Activated CD4-positive, alpha-beta T cell treated with anti-CD3 and anti-CD28 coated beads for 24 hours (primary cell): ENCODE data around the gene KCNH5.

Source experiments
- DNase-seq, 2 donors: peaks; one replicate each; pipeline ENCODE4 v3.0.0-alpha.2; 2020; ENCODE audit warnings: low read depth in 2 of 2

The KCNH5 gene

DNA sequence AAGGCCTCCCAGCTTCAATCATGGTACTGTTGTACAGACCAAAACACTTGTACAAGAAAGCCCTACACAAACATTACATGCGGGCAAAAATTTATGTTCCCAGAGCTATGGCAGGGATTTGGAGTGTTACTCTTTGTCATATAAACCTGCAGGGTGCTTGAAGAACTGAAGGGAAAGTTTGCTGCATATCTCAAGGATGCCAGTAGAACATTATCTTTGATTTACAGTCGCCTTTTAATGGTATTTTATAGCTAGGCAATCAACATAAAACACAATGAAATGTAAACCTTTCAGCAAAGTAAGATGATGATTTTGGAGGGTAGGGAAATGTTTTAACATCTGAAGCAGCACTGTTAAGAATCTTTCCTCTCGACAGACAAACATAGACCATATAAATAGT is 305.6 kb downstream of the KCNH5 start:
- no peak for DNase-seq

DNA sequence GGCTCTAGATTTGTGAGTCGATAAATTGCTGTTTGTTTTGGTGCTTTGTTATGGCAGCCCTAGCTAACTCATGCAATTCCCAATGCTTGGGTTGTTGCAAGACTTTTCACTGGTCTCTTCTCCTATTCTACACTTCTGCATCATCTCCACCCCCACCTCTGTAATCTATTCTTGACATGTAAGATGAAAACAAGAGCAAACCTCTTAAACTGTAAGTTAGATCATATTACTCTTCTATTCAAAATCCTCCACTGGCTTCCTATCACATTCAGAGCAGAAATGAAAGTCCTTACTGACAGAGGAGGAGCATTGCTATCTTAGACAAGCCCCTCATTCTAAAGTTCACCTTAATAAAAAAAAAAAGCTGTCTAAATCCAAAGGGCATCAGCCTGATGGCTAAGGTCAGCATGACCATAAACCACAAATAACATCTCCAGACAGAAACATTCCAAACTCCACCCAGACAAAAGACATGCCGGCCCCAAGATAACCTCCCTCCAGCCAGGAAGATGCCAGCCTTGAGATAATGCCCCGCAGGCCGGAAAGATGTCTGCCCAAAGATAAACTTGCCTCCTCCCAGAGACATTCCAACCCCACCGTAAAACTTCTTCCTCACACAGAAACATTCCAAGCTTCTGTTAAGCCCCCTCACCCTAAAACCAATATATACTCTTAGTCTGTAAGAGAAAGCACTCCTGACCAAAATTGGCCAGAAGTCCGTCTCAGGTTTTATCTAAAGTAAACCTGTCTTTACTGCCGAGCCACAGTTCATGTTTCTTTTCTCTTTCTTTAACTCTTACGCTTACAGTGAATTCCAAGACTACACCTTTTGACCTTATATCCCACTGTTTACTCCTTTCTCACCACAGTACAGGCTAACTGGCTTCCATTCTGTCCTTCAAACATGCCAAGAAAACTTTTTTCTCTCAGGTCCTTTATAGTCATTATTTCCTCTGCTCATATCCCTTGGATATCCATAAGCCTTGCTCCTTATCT is 308.9 kb downstream of the KCNH5 start:
- DNase-seq, result no peak

DNA sequence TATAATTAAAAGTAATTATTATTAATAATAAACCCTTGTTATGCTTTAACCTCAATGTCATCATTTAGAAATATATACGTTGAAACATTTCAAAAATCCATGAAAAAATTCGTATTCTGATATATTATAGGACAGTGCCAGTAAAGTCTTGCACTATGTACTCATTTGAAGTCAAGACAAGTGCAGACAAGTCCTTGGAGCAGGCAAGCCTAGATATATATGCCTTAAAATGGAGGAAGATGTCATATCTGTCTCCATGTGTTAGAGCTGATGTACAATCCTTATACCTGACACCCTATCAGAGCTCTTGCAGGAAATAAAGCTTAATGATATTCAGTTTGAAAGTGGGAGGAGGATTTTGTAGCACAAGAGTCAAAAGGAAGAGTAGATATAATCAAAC is 310.4 kb downstream of the KCNH5 start:
- DNase-seq, result no peak

DNA sequence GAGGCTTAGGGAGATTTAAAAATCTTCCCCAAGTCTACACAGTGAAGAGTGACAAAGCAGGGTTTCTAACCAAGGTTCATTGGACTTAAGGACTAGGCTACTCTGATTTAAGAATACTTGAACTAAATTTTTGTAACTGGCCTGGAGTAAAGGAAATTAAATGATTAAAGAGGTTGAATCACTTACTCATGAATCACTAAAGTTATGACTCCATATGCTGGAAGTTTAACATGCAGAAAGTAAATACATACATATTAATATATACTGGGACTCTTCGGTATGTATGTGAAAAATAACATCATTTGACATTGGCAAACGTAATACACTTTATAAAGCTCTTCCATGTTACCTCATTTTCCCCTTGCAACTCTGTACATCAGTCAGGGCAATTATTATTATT is 322.9 kb downstream of the KCNH5 start:
- no peak for DNase-seq

DNA sequence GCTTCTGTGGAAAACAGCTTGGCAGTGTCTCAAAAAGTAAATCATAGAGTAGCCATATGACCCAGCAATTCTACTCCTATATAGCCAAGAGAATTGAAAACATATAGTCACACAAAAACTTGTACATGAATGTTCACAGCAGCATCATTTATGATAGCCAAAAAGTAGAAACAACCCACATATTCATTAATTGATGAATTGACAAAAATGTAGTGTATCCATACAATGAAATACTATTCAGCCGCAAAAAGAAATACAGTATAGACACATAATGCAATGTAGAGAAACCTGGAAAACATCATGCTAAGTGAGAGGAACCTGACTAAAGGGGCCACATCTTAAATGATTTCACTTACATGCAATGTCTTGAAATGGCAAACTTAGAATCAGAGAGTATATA is 326.6 kb downstream of the KCNH5 start:
- DNase-seq, result no peak

DNA sequence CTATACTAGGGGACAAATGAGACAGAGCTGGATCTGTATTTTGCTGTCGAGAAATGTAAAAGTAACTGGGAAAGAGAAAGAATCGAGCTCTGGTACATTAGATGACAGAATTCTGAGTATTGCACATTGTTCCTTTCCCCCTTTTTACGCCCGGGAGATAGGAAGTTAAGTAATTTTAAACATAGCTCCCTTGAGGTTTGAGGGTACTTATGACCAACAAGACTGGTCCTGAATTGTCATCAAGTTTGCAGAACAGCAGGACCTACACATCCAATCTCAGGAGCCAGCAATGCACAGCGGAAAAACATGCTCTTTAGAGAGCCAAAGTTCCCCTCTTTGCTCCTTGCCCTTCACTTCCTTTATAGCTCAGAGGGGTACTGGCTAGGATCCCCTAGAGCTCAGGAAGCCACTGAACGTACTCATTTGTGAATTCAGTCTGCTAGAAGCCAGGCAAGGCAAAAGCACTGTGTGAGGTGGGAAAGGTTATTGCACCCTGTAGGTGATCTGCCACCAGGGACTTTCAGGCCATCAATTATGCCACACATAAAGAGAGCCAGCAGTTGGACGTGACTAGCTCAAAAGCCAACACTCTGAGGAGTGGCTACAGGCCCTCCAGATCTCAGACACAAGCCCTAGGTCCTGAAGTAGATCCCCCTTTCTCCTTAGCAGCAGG is 333.8 kb downstream of the KCNH5 start:
- DNase-seq, result no peak

DNA sequence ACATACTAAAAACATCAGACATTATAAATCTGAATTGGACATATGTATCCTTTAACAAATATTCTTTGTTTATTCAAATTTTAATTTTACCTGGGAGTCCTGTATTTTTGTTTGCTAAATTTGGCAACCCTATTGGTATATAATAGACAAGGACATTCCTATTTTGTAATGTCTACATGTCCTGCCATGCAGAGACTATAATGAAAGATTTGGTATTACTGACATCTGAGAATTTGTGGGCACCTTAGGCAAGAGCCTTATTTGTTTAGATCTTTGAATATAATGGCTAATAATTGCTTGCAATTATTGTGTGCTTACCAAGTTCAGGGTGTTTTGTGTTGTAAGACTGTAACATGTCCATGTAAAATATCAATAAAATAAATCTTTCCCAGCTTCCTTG is 334.4 kb downstream of the KCNH5 start:
- DNase-seq, result no peak

DNA sequence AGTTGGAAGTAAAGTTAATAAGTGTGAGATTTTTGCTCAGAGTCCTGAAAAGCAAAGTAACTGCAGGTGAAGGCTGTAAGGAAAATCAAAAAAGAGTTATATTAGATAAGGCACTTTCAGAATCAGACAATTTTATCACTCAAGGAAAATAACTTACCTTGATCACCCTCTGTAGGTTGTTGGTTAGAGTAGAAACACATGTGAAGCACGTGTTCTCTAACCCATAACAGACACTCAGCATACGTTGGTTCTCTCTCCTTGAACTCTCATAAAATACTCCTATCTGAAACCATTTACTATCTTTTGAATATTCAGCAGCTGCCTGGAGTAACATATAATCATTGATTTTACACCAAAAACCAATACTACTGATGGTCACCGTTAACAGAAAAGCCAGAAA is 335.5 kb downstream of the KCNH5 start:
- DNase-seq, result no peak

DNA sequence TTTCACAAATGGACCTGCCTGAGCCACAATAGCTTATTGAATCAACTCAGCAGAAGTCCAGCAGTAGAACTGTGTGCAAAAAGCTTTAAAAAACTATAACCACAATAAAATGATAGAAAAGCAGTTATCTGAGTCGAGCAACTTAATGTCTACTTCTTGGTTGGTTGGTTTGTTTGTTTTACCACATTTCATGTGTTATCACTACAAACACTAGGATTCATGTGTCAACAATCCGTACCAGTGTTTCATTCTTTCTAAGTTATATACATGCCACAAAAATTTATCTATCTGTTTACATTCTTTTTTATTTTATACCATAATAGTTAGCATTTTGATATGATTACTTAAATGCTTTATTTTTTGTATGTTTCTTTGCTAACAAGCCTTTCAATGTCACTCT is 339.0 kb downstream of the KCNH5 start:
- DNase-seq, result no peak

DNA sequence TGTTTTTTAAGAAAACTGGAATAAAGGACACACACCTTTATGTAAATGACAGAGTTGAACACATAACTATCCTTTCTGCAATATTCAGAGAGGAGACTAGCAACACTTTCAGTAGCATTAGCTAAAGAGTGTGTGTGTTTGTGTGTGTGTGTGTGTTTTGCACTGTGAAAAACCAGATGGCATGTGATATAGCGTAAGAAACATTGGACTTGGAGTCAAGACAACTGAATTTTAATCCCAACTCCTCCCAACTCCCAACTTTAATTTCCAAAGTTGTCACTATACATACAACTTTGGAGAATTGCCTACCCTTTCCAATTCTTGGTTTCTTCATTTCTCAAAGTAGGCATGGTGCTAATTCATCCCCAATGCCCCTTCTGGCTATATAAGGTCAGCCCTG is 347.8 kb downstream of the KCNH5 start:
- no peak for DNase-seq

DNA sequence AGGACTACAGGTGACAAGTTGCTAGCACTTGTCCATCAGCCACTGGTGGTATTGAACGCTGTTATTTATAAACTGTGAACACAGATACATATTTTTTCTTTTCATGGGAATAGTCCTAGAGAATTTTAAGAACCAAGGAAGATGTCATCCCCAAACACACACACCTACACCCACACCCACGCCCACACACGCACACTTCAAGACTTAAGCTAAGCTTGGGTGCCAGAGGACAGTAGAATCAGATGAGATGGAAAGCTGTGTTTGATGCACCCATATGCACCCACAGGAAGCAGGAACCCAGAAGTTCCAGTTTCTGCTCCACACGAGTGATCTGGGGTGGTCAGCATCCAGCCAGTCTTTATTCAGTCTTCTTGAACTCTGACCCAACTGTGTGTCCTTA is 348.3 kb downstream of the KCNH5 start:
- DNase-seq, result no peak

DNA sequence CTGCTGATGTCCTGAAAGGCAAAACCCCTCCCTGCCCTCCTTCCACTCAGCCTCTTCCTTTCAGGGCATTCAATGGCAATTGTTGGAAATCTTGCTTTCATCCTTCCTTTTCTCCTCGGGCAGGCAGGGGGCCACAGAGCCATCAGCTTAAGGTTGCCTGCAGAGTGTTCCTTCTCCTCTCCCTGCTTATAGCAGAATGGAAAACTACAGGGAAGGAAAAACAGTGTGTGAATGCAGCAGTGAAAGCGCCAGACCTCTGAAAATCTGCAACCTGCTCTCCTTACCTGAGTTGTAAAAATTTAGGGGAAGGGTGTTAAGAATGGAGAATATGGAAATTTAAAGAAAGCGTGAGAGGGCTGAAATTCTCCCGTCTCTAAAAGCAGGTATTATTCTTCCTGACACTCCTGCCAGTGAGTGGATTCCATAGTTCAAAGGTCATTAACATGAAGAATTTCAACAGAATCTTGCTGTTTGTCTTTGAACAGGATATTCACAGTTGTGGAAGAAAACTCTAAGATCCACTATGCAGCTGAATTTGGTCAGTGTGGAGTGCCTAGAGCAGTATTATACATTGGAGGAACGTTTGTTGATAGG is 348.8 kb downstream of the KCNH5 start:
- DNase-seq, result no peak

DNA sequence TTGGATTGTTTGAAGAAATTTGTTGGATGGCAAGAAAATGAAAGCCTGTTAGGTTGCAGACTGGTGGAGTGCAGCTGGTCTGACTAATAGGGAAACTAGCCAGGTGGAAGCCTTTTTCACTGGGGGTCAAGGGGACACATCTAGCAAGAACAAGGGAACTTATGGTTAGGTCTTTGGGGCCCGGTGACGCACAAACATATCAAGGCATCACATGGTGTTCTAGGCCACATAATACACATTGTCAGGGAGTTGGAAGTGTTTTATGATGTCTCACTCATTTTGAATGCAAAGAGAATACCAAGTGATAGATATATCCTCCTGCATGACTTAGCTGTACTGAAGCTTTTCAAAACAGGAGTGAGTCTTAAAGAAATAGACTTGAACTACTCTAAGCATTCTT is 351.2 kb downstream of the KCNH5 start:
- DNase-seq, result no peak

DNA sequence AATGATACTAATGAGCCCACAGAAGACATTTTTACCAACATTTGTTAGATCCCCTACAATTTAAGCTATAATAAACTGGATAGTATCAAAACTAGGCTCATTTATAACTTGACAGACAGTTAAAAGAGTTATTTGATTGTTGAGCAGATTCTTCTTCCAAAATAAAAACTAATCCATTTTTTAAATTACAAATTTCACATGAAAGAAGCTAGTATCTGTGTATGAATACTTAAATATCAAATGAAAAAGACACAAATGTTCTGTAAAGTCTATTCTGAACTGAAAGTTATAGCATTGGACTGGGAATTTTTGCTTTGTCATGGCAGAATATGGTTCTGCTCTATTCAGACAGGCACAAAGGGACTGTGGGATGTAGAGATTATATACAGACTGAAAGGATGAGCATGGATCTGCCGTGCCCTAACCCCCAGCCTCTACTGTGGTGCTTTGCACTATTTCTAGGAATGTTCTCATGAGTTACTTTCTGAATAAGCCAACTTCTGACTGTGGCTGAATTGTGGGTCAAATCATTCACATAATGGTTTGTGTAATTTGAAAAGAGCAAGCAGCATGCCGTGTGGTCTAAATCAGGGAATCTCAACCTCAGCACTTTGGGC is 352.7 kb downstream of the KCNH5 start:
- no peak for DNase-seq

DNA sequence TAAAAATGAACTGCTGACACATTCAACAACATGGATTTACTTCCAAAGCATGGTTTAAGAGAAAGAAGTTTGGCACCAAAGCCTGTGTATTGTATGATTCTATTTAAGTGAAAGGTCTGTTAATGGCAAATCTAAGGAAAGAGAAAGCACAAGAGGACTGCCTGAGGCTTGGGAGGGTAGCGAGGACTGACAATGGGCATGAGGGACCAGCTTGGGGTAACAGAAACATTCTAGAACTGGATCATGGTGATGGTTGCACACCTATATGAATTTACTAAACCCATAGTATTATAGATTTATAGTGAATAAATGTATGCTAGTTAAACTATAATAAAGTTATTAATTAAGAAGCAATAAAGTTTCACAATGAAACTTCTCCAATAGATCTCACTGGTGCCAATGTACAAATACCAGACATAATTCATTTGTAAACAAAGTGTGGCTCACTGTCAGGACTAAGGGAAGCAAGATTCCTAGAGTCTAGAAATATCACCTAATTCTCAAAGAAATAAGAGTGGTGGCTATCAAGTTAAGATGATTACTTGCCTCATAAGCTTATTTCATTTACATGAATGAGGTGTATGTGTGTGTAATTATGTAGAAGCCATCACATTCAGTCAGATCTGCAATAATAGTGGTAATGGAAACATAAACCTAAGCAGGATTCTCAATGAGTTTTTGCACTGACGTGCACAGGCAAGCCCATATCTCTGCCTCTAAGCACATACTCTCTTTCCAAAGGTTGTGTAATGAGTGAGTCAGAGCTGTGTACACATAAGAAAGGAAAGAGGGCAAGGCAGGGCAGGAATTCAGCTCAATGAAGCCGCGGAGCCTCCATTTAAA is 353.4 kb downstream of the KCNH5 start:
- DNase-seq, result no peak

DNA sequence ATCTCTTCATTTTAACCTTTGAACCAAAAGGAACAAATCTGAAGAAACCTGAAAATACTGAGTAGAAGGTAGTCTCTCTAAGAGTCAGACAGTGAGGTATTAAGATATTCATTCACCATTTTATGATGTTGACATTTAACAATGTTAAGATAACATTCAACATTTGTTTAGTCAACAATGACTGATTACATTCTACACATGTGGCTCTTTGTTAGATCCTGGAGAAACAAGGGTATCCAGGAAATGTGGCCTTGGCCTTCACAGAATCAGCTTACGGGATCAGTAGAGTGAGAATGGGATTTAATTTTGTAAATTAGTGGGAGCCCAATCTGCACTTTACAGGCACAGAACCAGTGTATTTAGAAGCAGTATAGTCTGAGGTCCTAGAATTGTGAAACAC is 355.5 kb downstream of the KCNH5 start:
- DNase-seq, result no peak

DNA sequence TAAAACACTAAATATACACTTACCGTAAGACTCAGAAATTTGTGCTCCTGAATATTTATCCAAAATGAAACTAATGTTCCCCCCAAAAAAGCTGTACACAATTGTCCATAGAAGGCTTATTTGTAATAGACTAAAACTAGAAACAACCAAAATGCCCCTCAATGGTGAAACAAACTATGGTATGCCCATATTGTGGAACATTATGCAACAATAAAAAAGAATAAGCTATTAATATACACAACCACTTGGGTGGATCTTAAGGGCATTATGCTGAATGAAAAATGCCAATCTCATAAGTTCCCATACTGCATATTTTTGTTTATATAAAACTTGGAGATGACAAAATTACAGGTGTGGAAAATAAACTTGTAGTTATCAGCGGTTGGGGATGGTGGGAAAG is 357.4 kb downstream of the KCNH5 start:
- DNase-seq, result no peak

DNA sequence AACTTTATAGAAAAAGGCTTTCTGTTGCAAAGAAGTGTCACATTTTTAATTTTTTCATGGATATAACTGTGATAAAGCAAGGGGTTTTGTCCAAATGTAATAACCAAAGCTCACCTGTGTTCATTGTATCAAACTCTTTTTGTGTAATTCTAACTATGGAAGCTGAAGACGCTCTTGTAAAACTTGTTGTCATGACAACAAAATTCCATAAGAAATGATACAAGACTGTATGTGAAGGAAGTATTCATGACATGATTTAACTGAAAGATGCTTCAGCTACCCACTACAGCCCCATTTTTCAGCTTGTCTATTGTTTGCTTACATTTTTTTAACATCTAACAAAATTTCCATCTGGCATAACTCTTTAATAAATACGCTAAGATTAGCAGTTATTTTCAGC is 360.9 kb downstream of the KCNH5 start:
- no peak for DNase-seq

DNA sequence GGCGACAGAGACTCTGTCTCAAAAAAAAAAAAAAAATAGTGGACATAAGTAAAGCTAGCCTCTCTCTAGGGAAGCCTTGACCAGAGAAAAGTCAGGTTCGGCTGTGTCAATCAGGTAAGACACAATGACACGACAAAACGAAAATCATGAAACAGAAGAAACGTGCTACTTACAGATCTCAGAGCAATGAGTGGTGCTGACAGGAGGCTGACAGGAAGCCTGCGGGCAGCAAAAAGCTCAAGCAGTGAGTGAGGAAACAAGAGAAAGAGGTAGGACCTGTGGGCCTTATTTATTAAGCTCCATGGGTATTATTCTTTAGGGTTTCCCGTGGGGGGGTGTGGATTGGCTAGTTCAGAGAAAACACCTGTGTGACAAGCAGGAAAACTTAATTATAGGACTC is 363.1 kb downstream of the KCNH5 start:
- no peak for DNase-seq

DNA sequence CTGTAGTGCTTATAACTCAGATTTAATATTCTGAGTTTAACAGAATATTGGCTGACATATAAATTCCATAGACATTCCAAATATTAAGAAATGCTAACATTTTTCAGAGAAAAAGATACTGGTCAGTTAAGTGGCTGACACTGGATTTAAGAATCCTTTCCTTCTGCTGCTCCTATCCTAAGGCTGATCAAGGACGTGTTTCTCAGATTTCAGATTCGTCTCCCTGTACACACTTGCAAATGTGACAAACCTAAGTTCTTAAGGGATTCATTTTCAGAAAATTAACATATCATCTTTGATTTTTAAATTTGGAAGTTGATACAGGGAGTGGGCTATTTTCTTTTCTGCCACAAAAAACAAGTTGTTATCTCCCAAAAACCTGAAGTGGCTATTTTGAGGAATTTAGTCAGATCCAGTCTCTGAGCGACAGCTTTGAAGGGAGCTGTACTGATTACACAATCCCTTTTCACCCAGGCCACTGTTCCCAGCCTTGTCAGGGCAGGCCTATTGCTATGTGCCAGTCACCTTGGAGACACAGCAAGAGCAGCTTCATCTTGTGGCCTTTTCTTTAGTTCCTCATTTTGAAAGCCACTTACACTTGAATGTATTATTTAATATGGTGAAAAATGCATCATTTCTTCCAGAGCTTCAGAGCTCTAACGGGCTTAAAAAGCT is 370.6 kb downstream of the KCNH5 start:
- DNase-seq, result no peak
